SK-N-SH treated with all-trans-retinoic acid at 6 μM for 48 hours (cell line): Measurements from ENCODE around the gene BCKDHA.

Experiments used
- ARNTL ChIP-seq: fragments of 450-650 bp; formaldehyde crosslinking; IDR thresholded peaks from 2 replicates; pipeline ENCODE4 v1.5.0; 2020; ENCODE audit warnings: low read depth, mild to moderate bottlenecking, moderate library complexity, borderline replicate concordance
- PATZ1 ChIP-seq: fragments of 250-450 bp; sonication (Bioruptor Pico); IDR thresholded peaks from 2 replicates; pipeline ENCODE4 v1.8.0; 2020; ENCODE audit warnings: mild to moderate bottlenecking, moderate library complexity, borderline replicate concordance
- TCF4 ChIP-seq: fragments of 250-450 bp; sonication (Bioruptor Pico); IDR thresholded peaks from 2 replicates; pipeline ENCODE4 v1.8.0; 2021; ENCODE audit warnings: mild to moderate bottlenecking, moderate library complexity, borderline replicate concordance
- TOX ChIP-seq: fragments of 250-450 bp; sonication (Bioruptor Pico); IDR thresholded peaks from 2 replicates; pipeline ENCODE4 v1.8.0; 2021; ENCODE audit warnings: mild to moderate bottlenecking, moderate library complexity, borderline replicate concordance
- ZC3H10 ChIP-seq: fragments of 250-450 bp; sonication (Bioruptor Pico); IDR thresholded peaks from 2 replicates; pipeline ENCODE4 v1.5.1; 2021; ENCODE audit warnings: mild to moderate bottlenecking, moderate library complexity
- ZFP30 ChIP-seq: fragments of 450-650 bp; formaldehyde crosslinking; IDR thresholded peaks from 2 replicates; pipeline ENCODE4 v1.5.0; 2022; ENCODE audit warnings: mild to moderate bottlenecking, moderate library complexity
- ZNF70 ChIP-seq: fragments of 450-650 bp; formaldehyde crosslinking; IDR thresholded peaks from 2 replicates; pipeline ENCODE4 v1.5.0; 2020; ENCODE audit warnings: mild to moderate bottlenecking, moderate library complexity

DNA sequence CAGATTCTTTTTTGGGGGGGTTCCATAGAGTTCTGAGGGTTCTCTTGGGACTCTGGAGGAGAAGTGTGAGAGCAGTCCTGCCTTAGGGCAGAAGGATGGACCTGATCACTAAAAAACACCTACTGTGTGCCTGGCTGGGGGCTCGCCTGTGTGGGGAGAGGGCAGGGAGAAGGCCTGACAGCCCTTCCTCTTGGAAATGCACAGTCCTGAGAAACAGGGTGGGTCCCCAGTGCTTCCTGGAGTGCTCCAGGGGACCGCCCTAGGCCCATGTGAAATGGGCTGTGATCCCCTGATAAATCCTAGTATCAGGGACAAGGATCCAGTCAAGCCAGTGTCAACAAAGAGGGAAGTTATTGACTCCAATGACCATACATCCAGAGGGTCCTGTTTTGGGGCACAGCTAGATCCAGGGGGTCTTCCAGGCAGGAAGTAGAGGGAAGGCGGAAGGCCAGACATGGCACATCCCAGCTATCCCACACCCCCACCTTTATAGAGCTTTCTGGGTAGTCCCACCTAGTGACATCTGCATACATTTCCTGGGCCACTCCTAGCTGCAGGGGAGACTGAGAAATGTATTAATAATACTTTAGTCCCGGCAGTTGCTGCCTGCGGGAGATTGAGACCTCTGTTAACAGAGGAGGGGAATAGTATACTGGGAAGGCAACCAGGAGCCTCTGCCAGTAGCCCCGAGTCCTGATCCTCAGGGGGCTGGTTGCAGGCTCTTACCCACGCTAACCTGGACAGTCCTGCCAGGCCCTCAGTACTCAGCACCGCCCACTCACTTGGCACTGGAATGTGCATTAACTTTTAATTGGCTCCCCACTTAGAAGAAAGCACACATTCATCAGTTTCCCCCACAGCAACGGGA is 13.7 kb downstream of the BCKDHA start:
- TF ChIP-seq ZFP30: no peak
- TF ChIP-seq PATZ1: no peak
- no peak for TF ChIP-seq ARNTL (CRISPR knock-in tag)
- no peak for TF ChIP-seq ZC3H10 (CRISPR knock-in tag)
- TF ChIP-seq TCF4: no peak
- no peak for TF ChIP-seq TOX (CRISPR knock-in tag)
- no peak for TF ChIP-seq ZNF70 (CRISPR knock-in tag)
